ENCODE data around the gene GRM8.

The GRM8 gene

DNA sequence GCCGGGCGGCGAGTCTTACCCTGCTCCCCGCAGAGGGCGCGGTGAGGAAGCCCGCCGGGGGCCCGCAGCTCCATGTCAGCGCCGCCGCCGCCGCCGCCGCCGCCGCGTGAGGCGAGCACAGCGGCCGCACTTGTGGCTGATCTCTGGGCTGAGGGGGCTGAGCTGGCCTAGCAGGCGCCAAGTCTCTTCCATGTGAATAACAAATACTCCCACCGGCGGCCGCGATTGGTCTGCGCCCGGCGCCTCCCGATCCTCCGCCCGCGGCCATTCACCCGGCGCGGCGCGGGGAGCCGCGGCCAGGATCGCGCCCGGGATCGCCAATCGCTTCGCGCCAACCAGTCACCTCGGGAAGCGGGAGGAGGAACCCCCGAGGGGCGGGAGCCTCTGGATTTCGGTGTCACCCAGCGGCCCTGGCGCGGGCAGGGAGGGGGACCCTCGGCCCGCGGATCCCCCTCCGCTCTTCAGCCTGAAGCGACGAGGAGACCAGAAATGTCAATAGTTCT lies at the start of gene GRM8:
GRM8 (minus strand) TSS at position 164 of the 503 bp plus-strand sequence.
- peak; percentile 39 for DNase-seq

DNA sequence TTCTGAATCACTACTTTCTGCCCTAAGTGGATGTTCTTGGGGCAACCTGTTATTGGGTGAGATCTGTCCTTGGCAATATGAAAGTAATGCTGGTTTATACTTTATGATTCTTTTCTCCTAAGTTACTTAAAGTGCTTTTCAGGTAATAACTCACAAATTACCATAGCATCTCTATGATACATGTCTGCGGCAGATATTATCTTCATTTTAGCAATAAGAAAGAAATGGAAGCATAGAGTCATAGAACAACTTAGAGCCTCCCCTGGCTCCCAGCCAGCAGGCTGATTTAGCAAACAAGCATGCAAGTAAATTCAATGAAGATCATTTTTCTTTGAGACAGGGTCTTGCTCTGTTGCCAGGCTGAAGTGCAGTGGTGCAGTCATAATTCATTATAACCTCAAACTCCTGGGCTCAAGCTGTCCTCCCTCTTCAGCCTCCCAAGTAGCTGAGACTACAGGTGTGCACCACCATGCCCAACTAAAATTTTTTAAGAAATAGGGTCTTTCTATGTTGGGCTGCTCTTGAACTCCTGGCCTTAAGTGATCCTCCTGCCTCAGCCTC lies 38.1 kb upstream of the GRM8 start:
- DNase-seq, result no peak

DNA sequence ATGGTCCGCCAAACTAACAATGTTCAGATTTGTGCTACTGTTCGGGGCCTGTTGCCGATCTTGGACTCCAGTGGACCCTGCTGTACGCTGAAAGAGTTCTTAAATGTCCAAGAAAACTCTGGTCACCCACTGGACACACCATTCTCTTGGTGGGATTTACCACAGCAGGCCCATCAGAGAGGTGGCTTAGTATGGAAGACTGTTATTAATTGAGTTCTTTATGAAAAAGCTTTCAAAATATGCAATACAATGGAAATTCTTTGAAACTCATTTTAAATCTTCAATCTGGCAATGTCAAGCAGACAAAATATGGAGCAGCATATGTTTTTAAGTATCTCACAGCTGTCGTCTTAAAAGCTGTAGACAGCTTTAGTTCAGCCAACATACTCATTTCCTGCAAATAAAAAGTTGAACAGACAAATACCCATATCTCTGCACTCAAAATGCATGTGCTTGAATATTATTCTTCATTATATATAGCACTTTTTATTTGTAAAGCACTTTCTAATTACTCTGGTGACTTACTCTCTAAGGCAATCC lies 37.4 kb upstream of the GRM8 start:
- DNase-seq, result no peak

DNA sequence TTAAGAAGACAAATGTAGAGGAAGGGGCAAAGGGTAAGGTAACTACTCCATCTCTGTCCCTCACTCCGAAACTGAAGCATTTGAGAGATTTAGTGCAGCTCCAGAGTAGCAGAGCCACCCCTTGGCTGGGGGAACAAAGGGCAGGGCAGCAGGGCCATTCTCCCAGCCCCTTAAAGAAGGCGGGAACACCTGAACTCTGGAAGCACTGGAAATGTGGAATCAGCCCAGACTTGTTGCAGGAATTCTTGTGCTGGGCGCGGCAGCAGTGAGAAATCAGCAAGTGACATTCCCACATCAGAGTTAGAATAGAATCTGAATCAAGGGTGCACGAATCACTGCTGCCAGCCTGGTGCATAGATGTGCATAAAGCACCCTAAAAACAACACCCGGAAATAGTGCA lies 34.4 kb upstream of the GRM8 start:
- DNase-seq, result no peak

DNA sequence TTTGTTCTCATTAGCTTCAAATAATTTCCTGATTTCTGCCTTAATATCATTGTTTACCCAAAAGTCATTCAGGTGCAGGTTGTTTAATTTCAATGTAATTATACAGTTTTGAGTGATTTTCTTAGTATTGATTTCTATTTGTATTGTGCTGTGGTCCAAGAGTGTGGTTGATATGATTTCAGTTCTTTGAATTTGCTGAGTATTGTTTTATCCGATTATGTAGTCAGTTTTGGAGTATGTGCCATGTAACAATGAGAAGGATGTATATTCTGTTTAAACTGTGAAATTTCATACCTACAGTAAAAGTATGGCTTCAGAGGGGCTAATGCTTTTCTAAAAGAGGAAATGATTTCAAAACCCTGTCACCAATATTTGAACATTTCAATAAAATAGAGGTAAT lies 17.4 kb upstream of the GRM8 start:
- DNase-seq, result no peak

DNA sequence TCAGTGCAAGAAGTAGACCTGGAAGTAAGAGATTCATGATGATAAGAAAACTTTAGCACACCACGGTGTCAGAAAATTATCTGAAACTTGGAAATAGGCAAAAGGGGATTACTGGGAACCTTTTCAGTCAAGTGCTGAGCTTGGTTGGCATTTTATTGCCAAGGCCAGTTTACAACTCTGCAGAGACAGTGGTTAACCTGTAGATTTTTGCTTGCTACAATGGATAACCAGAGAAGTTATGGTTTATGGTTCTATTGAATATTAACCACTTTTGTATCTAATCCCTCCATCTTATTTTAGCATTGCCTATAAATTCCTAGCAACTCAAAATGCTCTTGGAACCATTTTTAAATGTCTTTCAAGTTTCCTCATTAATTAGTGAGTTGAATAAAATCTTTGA lies 13.3 kb upstream of the GRM8 start:
- DNase-seq, result no peak

DNA sequence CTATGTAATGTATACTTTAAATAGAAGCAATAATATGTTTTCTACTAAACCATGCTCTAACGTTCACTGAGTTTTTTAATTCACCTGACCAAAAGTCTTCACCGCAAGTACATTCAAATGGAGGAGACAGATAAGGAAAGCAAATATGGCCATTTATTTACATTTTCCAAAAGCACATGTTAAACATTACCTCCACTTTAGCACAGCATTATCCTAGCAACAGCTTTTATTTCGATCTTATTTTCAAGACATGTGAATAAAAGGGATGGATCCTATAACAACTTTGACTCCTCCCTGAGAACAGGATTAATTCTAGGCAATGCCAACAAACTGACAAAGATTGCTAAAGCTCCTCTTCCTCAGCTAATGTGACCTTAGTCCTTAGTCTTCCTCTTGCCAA lies 11.5 kb upstream of the GRM8 start:
- no peak for DNase-seq

DNA sequence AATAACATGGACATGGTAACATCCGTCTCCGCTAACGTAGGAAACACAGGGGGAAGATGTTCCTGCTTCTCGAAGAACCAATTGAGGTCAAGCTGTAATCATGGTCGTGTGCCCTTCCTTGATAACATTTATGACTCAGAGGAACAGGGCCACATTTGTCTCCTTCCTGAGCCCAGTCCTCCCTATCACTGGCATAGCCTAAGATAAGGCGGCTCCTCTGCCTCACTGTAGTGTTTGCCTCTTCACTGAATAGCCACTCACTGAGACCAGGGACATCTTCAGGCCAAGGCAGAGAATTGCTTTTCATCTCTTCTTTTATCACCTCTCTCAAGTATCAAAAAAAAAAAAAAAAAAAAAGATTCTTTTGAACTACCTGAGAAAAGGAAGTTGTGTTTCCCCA lies 5.4 kb upstream of the GRM8 start:
- no peak for DNase-seq

DNA sequence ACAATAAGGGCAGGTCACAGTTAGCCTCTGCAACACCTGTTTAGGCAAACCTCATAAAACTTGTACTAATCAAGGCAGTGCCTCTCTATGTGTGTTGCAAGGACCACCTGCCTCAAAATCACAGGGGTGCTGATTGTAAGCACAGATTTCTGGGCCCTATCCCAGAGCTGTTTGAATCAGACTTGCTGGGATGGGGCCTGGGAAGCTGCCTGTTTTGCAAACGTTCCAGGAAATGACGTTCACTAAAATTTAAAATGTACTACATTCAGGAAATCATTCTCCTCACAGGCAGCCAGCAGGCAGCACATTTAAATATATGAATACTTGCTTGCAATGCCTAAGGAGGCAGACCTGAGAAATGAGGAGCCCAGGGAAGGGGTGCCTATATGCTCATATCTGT lies 4.3 kb upstream of the GRM8 start:
- no peak for DNase-seq

DNA sequence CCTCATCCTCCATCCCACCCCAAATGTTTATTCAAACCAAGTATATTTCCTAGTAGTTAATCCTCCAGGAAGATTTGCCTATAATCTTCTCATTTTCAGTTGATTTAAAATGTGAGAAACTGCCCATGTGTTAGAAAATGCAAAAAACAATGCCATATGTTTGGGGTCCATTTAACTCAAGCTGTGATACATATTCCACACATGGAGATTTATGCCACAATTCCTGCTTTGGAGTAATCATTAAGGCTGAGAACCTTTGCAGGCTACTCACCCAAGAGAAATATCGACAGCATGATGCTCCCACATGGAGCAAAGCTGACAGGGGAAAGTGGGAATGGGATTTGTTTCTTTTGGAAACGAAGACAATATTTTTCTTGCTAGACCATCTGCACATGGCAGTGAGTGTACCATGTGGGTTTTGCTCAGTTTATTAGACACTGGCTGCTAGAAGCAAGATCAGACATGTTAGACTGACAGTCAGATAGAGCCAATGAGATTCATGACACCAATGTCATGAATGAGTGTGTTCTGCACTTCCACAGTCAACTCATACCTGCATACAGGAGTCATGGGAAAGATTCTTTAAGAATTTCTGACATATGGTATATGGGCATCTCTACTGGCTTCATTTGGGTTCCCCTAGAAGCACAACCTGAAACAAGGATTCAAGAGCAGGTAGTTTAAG lies 3.4 kb upstream of the GRM8 start:
- DNase-seq, result no peak

DNA sequence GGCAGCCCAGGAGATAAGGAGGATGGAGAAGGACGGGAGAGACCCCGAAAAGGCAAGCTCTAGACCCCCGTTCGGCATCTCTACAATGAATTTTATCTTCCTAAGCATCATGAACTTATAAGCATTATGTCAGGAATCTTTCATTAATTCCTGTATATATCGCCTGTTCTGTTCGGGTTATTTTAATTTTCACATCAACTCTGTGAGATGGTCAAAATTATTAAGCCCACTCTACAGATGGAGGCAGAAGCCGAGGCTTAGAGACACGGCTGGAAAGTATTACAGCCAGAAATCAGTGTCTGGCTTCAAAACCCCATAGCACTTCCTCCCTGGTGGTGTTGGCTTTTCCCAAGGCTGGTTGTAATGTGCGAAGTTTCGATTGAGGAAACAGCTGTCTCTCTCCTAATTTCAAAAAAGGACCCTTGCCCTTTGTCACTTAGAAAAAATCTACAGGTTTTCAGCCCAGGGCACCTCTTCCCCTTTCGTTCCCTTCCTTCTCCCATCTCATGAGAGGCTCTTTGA lies 1.5 kb upstream of the GRM8 start:
- no peak for DNase-seq

DNA sequence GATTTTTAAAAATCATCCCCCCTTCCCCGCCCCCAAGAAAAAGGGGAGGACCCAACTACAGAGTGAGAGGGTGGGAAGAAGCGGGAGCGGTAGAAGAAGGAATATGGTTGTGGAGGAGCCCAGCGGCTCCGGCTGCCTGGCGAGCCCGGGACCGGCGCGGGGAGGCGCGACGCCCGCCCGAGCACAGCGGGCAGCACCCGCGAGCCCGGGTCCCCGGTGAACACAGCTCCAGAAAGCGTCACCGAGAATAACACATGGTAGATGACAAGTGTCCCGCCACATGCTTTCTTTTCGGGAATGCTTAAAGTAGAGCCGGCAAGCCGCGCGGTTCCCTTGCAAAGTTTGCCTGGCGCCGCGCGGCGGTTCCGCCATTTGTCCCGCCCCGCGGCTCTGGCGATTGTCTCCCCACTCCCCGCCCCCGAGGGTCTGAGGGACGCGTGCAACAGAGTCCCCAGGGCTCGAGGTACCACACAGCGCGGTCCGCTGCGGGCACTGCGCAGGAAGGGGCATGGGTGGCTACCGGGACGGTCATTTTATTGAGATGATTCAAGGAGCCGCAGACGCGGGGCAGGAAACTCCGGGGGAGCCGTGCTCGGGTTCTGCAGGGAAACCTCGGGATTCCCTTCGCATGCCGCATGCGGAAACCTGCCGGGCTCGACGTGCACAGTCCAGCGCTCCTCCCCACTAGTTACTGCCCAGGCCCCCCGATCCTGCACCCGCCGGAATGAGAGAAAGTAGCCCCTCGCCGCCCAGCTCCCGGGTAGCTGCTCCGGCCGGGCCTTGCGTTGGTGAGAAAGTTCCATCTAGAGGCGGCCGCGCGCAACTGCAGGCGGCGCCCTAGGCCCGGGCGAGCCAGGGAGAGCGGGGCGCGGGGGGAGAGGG lies 781 bp upstream of the GRM8 start:
- peak; percentile 24 for DNase-seq

DNA sequence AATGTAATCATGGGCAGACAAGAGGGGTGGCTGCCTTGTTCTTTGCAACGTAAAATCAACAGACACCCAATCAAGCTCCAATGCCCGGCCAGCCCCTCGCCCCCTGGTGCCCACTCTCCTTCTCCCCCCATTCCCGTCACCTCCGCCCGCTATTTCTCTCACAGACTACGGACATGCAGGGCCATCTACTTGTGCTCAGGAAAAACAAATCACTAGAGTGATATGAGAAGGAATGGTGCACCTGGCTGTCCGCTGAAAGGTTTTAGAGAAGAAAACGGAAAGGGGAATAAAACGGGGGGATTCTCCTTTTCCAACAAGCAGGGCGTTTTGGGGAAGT lies 396 bp downstream of the GRM8 start:
- DNase-seq, result no peak

DNA sequence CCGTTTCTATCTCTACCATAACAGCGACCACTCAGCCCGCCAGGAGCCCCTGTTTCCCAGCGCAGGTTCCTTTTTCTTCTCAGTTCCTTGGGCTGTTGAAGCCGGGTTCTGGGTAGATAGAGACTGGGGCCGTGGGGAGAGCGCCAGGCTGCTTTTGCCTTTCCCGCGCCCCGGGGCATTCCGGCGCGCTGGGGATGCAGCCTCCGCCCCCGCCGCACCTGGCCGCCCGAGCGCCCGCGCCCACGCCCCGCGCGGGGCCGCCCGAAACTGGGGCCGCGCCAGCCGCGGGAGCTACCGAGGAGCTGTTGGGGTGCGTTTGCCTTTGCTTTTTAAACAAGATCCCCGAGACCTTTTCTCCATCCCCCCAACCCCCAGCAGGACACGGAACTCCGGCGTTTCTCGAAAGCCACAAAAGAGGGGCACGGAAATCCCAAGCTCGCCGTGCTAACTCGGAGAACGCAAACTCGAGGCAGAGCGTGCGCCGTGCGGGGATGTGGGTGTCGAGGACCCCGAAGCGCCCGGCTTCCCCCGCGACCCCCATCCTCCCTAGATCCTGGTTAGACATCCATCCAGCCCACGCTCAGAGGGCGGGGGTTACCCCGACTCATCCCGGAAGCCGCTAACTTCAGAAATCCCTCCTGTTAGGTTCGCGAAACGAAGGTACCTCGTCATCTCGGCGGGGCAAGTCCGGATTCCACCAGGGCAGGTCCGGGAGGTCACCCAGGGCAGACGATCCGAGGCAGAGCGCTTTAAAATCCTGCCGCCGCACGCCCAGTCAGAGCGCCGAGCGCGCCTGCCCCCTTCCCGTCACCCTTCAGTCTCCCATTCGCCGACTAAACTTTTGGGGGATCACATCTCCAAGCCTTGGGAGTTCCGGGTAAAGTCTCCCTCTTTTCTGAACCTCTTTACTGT lies 1.0 kb downstream of the GRM8 start:
- DNase-seq, result no peak

DNA sequence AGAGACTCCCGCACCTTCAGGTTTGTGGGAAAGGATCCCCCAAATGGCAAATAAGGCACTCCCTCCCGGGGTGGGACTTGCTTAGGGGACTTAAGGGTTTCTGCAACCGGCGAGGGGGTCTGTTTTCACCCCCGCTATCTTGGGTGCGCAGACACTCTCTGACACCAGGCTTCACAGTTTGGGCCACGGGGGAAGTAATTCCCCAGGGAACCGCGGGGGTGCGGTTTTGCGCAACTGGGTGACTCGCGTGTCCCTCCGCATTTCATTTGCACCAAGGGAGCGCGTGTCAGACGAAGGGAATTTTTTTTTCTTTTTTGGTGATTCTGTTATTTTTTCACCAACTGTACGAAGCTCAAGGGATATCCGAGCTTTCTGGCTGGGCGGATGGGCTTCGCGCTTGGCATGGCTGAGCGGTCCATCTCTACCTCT lies 1.7 kb downstream of the GRM8 start:
- DNase-seq, result no peak

DNA sequence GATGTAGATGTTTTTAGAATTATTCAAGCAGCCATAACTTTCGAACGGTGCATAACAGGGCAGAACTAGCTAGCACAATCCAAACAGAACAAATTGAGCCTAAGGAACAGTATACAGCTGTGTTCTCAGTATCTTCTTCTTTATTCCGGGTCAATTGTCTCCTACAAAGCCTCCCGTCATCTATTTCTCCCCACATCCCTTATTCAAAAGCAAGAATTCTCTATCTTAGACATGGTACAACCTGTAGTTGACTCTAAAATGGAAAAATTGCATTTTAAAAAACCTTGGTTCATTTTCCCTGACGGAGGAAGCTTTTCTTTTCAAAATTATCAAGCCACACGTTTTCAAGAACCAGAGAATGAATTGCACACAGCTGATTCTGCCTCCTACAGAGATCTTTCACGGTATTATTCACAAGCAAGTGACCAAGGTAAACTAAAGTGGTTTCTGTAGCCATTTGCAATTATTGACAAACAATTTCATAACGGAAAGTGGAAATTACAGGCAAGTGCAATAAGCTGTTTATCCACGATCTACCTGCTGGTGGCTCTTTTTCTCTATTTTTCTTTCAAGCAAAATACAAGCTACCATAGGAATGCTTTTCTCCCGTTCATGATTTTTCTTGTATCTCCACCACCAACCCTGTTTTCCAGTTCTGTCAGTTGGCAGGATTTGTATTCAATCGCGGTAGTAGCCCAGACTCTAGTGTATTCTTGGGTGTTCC lies 2.3 kb downstream of the GRM8 start:
- no peak for DNase-seq

DNA sequence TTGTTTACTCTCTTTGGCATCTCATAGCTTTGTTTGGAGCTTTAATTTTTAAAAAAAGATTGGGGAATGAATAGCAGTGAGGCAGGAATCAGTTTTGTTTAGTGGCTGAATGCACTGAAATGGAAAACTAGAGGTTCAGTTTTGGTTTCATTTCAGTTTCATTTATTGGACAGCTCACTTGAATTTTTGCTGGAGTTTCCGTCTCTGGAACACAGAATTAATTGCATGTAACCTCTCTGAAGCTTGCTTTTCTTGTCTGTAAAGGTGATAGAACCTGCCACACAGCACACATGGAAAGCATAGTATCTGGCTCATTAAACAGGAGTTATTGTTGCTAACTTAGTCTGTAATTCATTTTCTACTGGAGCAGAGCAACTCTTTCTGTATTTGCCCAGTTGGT lies 7.1 kb downstream of the GRM8 start:
- no peak for DNase-seq

DNA sequence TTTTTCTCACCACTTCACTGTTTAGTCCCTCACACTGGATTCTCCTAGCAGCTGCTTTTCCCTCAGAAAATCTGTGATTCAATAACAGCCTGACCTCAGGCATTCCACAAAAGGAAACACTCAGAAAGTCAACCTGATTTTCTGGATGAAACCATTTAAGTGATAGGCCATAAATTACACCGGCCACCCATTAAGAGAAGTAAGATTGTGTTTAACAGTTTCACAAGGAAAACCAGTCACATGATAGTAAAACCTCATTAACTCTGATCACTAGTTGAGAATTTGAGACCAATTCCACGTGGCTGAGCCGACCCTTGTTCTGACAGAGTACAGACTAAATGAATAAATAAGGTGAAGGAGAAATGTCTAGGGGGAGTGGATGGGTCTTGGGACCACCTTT lies 7.7 kb downstream of the GRM8 start:
- no peak for DNase-seq

DNA sequence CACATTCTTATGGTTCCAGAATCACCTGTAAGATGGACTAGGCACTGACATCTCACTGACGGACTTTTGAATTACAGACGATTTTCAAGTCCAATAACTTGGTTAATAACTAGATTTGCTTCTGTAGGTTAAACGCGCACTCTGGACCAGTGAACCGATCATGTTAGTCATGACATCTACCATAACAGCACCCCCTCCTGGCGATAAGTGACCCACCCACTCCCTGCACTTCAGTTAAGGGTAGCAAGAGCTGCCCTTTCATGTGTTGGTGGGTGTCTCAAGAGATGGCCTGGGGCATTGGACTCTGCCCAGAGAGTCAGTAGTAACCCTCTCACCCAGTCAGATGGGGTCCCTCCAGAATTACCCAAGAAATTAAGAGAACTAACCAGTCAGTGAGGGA lies 12.9 kb downstream of the GRM8 start:
- no peak for DNase-seq

DNA sequence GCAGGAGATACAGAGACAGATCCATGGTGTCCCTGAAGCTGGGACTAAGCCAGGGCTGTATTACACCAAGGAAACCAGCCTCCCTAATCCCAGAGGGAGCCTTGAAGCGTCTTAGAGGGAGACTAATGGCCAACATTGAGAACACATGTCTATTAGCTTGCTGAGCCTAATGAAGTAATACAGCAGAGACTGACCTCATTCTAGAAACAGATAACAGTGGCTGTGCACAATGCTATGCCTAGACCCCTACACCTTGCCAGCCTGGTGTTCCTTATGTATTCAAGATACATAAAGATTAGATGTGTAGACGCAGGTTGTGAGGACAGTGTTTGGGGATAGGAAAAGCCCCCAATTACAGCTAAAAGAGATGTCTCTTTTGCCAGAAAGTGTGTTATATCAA lies 19.1 kb downstream of the GRM8 start:
- no peak for DNase-seq

DNA sequence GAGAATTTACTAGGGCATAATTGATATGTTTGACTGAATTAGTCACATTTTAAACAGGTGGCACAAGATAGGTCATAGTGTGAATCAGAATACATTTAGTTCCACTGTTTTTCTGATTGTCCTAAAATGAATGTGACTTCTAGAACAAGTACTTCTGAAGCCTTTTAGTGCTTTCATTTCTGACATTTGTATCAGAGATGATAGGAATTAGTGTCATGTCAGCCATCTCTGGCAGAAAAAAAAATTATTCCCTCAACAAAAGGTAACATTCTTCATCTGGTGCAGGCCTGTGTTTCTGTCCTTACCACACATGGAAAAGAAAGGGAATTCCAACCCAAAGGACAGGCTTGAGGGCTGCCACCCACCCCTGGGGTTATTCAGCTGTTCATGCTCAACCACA lies 21.3 kb downstream of the GRM8 start:
- no peak for DNase-seq

Measured in NCI-H2029 (cell line).